Measurements from ENCODE around the gene MYOF.
"Not testable (repeated sequence)": the region's sequence is repeated elsewhere in the genome, so short reads cannot be mapped to it uniquely, and the experiment has no call there.

DNA sequence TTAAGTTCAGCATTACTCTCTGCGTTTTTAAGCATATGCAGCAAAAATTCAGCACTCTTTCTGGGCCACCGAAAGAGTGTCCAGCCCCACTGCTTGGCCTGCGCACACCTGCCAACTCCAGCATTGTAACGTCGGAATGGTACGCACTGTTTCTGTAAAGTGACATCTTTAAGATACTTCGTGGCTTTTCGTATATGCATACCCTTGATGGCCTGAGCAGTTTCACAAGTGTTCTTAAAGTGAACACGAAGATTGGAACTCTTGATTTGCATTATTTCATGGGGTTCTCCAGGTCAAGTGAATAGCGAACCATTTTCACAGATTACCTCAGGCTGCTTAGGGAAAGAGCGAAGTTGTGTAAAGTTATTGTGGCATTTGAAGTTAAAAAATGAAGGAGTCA is 197.9 kb downstream of the MYOF start:
- TF ChIP-seq, protein P1, sequence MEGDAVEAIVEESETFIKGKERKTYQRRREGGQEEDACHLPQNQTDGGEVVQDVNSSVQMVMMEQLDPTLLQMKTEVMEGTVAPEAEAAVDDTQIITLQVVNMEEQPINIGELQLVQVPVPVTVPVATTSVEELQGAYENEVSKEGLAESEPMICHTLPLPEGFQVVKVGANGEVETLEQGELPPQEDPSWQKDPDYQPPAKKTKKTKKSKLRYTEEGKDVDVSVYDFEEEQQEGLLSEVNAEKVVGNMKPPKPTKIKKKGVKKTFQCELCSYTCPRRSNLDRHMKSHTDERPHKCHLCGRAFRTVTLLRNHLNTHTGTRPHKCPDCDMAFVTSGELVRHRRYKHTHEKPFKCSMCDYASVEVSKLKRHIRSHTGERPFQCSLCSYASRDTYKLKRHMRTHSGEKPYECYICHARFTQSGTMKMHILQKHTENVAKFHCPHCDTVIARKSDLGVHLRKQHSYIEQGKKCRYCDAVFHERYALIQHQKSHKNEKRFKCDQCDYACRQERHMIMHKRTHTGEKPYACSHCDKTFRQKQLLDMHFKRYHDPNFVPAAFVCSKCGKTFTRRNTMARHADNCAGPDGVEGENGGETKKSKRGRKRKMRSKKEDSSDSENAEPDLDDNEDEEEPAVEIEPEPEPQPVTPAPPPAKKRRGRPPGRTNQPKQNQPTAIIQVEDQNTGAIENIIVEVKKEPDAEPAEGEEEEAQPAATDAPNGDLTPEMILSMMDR (IDR thresholded peaks at IDR 0.05) = not testable (repeated sequence)
- TF ChIP-seq POLR2A (IDR thresholded peaks at IDR 0.05) = not testable (repeated sequence)
